RWPE1 (cell line): ENCODE results near the gene VASP.
A peak's percentile ranks its signal among the peaks of the same experiment; 100 is the strongest.

Source experiments
- CTCF ChIA-PET: fragments of 350-600 bp; sonication (Branson Sonifier 250); formaldehyde crosslinking; extraction: SDS; loops from one replicate; lab custom pipeline; 2021; lab: Yijun Ruan, JAX
- POLR2A ChIA-PET: fragments of 400-600 bp; formaldehyde crosslinking; extraction: SDS; loops from one replicate; lab custom pipeline; 2020; ENCODE audit warnings: antibody characterized with exemption; ENCODE audit not compliant: low non-redundant PET; lab: Yijun Ruan, JAX
- DNase-seq: peaks from one replicate; pipeline ENCODE4 v3.0.0; 2012; ENCODE audit warnings: low spot score
- H3K27ac ChIP-seq: fragments of 450-650 bp; 2 replicates; pipeline ENCODE4 v1.5.1; 2017
- CTCF ChIP-seq: fragments of 450-650 bp; conservative IDR thresholded peaks from 2 replicates; pipeline ENCODE4 v1.5.1; 2017; ENCODE audit warnings: low read depth, mild to moderate bottlenecking

Gene VASP

GRCh38 chr19:45522010-45522941 lies 15.0 kb downstream of the VASP start:
- no peak for TF ChIP-seq CTCF
- POLR2A ChIA-PET = no interaction called here
- CTCF ChIA-PET = interaction anchor here (0.6 to 1.4 kb wide), 2 partner anchors 37 to 120 kb away, joined by 4 read pairs; no protein-coding TSS in a partner anchor
- DNase-seq = no peak
- peak overlapping the region; percentile 92 for H3K27ac ChIP-seq

- POLR2A ChIA-PET = no interaction called here
- peak; percentile 94 for TF ChIP-seq CTCF
Measured at GRCh38 chr19:45523642-45524256, 16.5 kb downstream of the VASP start.

GRCh38 chr19:45524575-45525129 lies 17.4 kb downstream of the VASP start:
- H3K27ac ChIP-seq = peak overlapping the region; percentile 92
- CTCF ChIA-PET = interaction anchor here (0.6 to 1.1 kb wide), 6 partner anchors 34 to 625 kb away, joined by 3 to 4 read pairs (median 3); no protein-coding TSS in a partner anchor
- DNase-seq = no peak
- TF ChIP-seq CTCF = no peak
- POLR2A ChIA-PET = no interaction called here

More at GRCh38 chr19:45523642-45524256, 16.5 kb downstream of the VASP start:
- DNase-seq = peak; percentile 75
- CTCF ChIA-PET = interaction anchor here (0.6 to 1.1 kb wide), 4 partner anchors 34 to 269 kb away, joined by 3 to 4 read pairs (median 4); no protein-coding TSS in a partner anchor
- H3K27ac ChIP-seq = peak overlapping the region; percentile 92

- peak overlapping the region; percentile 92 for H3K27ac ChIP-seq
- no peak for TF ChIP-seq CTCF
- DNase-seq = peak; percentile 90
- POLR2A ChIA-PET = no interaction called here
- CTCF ChIA-PET = interaction anchor here (0.6 to 1.4 kb wide), 3 partner anchors 86 to 140 kb away, joined by 4 to 9 read pairs (median 7); no protein-coding TSS in a partner anchor
Measured at GRCh38 chr19:45526143-45526542, 18.9 kb downstream of the VASP start.

GRCh38 chr19:45526971-45527370 lies 19.7 kb downstream of the VASP start:
- TF ChIP-seq CTCF = no peak
- ChIA-PET POLR2A (no interaction called here), CTCF (interaction anchor here (0.6 kb wide), 1 partner anchor 284 kb away, joined by 6 read pairs; no protein-coding TSS in a partner anchor)
- no peak for DNase-seq
- peak overlapping the region; percentile 92 for H3K27ac ChIP-seq

- ChIA-PET CTCF (interaction anchor here (0.6 kb wide), 1 partner anchor 285 kb away, joined by 6 read pairs; no protein-coding TSS in a partner anchor), POLR2A (no interaction called here)
- H3K27ac ChIP-seq = peak overlapping the region; percentile 92
- TF ChIP-seq CTCF = no peak
- no peak for DNase-seq
Measured at GRCh38 chr19:45527731-45528130, 20.5 kb downstream of the VASP start.
